Endothelial cell (in vitro differentiated cells): ENCODE measurements around the gene FSCN2. TPM values are rescaled to one million over a fixed set of nuclear protein-coding genes. Genes with fewer than 3 reads are reported as not detected.

Experiments used
- DNase-seq: peaks from one replicate; pipeline ENCODE4 v3.0.0; 2021; ENCODE audit warnings: low spot score
- H3K27ac Mint-ChIP-seq: one replicate; pipeline ENCODE4 v1.8.0; 2021; ENCODE audit warnings: mixed read lengths, inconsistent platforms; ENCODE audit not compliant: unreplicated experiment
- H3K27me3 Mint-ChIP-seq: one replicate; pipeline ENCODE4 v1.8.0; 2021; ENCODE audit warnings: mild to moderate bottlenecking, moderate library complexity, mixed read lengths, inconsistent platforms; ENCODE audit not compliant: unreplicated experiment
- H3K36me3 Mint-ChIP-seq: one replicate; pipeline ENCODE4 v1.8.0; 2021; ENCODE audit warnings: mild to moderate bottlenecking, low read depth, mixed read lengths, inconsistent platforms; ENCODE audit not compliant: unreplicated experiment
- H3K4me1 Mint-ChIP-seq: one replicate; pipeline ENCODE4 v1.8.0; 2021; ENCODE audit warnings: mild to moderate bottlenecking, mixed read lengths, inconsistent platforms; ENCODE audit not compliant: unreplicated experiment
- H3K4me3 Mint-ChIP-seq: one replicate; pipeline ENCODE4 v1.8.0; 2021; ENCODE audit warnings: mild to moderate bottlenecking, mixed read lengths, inconsistent platforms; ENCODE audit not compliant: unreplicated experiment
- H3K9me3 Mint-ChIP-seq: one replicate; pipeline ENCODE4 v1.8.0; 2021; ENCODE audit warnings: mixed read lengths, inconsistent platforms; ENCODE audit not compliant: unreplicated experiment
- total RNA-seq: library from RNA; stranded (reverse); fragmentation: NEBNext Ultra II Directional; extraction: Animal tissue kit (Norgen Biotek cat#: 25700); gene quantifications from one replicate; pipeline ENCODE4 v1.2.1, GENCODE V29; 2021; ENCODE audit not compliant: unreplicated experiment
- TF ChIP-seq, protein P1 (sequence below): fragments of 200-600 bp; sonication (generic); IDR thresholded peaks from one replicate; pipeline ENCODE4 v1.5.0; 2021; ENCODE audit warnings: antibody characterized with exemption; ENCODE audit not compliant: unreplicated experiment

FSCN2 gene
- total RNA-seq, 1 donor from 2014 or later: 1.5 TPM

DNA sequence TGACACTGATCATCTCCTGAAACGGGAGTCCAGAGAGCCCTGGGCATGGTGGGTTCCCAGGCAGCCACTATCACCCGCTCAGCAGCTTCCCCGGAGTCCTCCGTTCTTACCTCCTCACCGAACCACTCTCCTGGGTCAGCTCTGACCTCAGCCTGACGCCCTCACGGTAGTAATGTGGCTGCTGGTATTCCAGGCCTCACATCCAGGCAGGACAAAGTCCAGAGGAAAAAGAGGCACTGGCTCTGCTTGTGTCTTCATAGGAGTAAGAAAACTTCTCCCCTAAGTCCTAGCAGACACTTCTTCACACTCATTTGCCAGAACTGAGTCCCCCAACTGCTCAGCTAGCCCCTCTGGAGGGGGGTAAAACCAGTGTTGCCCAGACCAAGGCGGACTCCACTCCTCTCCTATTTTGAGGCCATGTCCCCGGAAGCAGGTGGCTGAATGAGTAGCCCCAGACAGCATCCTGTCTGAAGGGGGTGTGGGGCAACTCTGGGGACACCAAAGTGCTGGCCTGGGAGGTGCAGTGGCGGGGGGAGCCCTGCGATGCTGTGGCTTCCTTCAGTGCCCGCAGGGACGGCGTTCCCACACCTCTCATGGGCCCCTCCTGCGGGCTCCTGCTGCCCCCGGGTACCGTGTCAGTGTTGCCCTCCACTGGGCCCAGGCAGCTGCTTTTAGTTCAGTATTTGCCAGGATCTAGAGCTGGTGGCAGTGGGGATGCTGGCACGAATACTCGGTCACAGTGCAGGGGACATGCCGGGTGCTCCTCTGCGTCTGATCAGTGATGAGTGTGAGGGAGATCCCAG, 5.4 kb downstream of the FSCN2 start:
- peaks cover 9% of the 10 kb centered on the region for H3K27me3 Mint-ChIP-seq
- H3K9me3 Mint-ChIP-seq: no peaks in the 10 kb centered on the region
- H3K4me1 Mint-ChIP-seq: no peaks in the 10 kb centered on the region
- DNase-seq: no peak
- TF ChIP-seq, protein P1, sequence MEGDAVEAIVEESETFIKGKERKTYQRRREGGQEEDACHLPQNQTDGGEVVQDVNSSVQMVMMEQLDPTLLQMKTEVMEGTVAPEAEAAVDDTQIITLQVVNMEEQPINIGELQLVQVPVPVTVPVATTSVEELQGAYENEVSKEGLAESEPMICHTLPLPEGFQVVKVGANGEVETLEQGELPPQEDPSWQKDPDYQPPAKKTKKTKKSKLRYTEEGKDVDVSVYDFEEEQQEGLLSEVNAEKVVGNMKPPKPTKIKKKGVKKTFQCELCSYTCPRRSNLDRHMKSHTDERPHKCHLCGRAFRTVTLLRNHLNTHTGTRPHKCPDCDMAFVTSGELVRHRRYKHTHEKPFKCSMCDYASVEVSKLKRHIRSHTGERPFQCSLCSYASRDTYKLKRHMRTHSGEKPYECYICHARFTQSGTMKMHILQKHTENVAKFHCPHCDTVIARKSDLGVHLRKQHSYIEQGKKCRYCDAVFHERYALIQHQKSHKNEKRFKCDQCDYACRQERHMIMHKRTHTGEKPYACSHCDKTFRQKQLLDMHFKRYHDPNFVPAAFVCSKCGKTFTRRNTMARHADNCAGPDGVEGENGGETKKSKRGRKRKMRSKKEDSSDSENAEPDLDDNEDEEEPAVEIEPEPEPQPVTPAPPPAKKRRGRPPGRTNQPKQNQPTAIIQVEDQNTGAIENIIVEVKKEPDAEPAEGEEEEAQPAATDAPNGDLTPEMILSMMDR: no peak
- no peak overlapping the region for H3K27ac Mint-ChIP-seq
- H3K4me3 Mint-ChIP-seq: no peak overlapping the region
- no peaks in the 10 kb centered on the region for H3K36me3 Mint-ChIP-seq

DNA sequence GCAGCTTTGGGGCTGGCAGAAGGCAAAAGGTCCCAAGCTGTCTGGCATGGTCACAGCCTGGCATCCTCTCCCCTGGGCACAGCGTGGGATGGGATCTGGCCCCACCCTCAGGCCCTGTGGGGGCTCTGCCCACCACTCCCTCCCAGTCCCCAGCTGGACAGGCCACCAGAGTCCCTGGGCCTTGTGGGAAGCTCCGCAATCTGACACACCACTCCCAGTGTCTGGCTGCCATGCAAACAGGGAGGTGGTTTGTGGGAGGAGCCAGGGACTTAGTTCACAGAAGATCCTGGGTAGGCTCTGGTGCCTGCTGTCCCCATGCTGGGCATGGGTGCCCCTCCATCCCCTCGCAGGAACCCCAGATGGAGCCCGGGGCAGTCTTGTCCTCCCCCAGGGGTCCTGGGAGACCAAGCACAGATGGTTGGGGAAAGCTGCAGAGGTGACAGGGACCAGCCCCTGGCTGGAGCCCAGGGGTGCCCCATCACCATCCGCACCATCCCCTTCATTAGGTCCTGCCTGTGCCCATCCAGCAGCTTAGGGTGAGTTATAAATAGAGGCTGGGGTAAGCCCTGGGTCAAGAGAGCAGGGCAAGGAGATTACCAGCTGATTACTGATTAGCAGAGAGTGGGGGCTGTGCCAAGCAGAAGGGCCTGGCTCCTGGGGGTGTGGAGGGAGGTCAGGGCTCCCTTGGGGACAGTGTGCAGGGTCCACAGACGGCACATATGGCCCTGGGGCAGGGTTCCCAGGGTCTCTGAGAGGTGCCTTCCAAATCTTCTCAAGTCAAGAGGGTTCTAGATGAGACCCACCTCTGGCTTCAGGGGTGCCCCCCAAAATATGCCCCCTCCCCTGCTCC, 6.2 kb downstream of the FSCN2 start:
- Mint-ChIP-seq H3K4me1 (no peaks in the 10 kb centered on the region), H3K27me3 (peaks cover 9% of the 10 kb centered on the region), H3K4me3 (no peak overlapping the region), H3K9me3 (no peaks in the 10 kb centered on the region), H3K27ac (no peak overlapping the region), H3K36me3 (no peaks in the 10 kb centered on the region)
- TF ChIP-seq, protein P1: no peak
- no peak for DNase-seq

DNA sequence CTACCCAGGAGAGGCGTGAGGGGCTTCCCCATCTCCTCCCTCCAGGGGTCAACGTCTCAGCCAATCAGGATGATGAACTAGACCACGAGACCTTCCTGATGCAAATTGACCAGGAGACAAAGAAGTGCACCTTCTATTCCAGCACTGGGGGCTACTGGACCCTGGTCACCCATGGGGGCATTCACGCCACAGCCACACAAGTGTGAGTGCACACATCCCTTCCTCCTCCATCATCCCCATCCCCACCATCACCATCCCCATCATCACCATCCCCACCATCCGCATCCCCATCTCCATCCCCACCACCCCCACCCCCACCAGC, 6.8 kb downstream of the FSCN2 start:
- DNase-seq: no peak
- Mint-ChIP-seq H3K36me3 (no peaks in the 10 kb centered on the region), H3K27ac (no peak overlapping the region), H3K4me3 (no peak overlapping the region), H3K27me3 (peaks cover 9% of the 10 kb centered on the region), H3K4me1 (no peaks in the 10 kb centered on the region), H3K9me3 (no peaks in the 10 kb centered on the region)
- TF ChIP-seq, protein P1: no peak

DNA sequence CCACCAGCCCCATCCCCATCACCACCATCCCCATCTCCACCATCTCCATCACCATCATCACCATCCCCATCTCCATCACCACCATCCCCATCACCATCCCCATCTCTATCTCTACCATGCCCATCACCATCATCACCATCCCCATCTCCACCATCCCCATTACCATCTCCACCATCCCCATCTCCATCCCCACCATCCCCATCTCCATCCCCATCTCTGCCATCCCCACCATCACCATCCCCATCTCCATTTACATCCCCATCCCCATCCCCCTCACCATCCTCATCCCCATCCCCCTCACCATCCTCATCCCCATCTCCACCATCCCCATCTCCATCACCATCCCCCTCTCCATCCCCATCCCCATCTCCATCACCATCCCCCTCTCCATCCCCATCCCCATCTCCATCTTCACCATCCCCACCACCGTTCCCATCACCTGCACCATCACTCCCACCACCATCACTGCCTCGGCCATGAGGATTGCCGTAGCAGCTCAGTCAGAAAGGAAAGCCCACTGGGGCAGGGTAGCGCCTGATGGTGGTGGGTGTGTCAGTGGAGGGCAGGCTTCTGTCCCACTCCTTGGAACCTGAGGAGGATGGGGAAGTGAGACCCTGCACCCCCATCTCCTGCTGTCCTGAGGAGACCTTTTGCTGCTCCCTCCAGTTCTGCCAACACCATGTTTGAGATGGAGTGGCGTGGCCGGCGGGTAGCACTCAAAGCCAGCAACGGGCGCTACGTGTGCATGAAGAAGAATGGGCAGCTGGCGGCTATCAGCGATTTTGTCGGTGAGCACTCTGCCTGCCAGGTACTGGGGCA, 7.5 kb downstream of the FSCN2 start:
- Mint-ChIP-seq H3K4me3 (no peak overlapping the region), H3K9me3 (no peaks in the 10 kb centered on the region), H3K27me3 (peaks cover 9% of the 10 kb centered on the region), H3K27ac (no peak overlapping the region), H3K36me3 (no peaks in the 10 kb centered on the region), H3K4me1 (no peaks in the 10 kb centered on the region)
- TF ChIP-seq, protein P1: no peak
- DNase-seq: no peak
